Measurements from ENCODE around the gene GABBR2.

GABBR2 gene

DNA sequence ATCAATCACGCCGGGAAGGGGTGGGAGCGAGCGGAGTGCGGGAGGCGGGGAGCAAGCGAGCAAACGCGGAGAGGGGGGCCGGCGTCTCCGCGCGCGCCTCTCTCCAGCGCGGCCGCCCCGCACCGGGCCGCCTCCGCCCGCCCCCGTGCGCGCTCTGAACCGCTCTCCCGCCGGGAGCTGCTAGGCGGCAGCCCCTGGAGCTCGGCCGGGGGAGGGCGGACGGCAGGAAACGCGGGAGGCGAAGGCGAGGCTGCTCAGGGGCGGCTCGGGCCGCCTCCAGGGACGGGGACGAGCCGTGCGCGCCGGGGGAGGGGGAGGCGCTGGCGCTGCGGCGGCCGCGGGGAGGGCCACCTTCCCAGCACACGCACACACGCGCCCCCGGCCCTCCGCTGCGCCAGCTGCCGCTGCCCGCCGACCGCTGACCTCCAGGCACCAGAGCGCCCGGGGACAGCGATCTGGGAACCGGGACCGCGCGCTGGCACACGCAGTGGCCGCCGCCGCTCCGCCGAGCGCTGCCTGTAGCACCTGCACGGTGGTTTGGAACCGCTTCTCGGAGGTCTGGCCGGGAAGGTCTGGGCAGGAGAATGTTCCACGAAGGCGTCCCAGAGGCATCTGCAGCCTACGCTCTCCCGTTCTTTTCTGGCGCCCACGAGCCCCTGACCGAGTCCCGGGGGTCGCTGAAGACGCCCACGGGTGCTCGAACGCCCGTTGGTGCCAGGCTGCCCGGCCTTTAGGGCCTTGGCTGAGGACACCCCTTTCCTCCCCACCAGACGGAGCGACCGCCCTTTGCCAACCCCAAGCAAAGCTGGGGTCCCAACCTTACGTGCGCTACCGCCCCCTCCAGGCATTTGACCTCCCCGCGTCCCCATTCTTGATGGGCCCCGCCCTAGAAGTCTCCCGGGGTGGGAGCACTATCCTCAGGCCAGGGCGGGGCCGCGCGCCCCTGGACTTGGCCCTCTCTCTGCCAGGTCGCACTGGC is at the start of gene GABBR2:
Gene GABBR2, minus strand, starts transcription at position 3 of the 979 bp plus-strand sequence. CDS start 198 bp downstream, outside the sequence.
- no peak for DNase-seq (ENCODE audit: low spot score)

DNA sequence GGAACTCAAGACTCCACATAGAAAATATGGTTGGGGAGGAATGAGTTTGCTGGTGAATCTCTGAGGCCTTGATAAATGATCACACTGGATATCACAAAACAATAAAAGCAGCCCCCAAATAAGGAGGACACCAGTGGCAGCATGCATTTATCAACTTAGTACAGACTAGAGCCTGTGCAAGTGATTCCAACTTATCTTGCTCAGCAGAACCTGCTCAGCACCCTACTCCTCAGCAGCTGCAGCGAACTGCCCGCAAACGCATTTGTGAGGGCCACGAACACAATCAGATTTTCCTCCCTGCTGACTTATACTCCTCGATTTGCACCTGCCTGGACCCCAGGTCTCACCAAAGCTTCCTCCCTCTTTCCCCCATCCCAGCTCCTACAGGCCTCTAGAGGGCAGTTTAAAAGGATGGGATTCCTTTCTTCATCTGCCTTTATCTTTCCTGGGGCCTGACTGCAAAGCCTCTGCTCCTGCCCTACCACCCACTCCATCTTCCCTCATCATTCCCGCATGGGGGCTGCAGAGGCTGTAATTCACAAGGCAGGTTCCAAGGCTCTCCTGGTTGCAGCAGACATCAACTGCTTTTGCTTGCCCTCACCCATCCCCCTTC is 46.4 kb upstream of the GABBR2 start:
- DNase-seq (ENCODE audit: low spot score), result no peak

DNA sequence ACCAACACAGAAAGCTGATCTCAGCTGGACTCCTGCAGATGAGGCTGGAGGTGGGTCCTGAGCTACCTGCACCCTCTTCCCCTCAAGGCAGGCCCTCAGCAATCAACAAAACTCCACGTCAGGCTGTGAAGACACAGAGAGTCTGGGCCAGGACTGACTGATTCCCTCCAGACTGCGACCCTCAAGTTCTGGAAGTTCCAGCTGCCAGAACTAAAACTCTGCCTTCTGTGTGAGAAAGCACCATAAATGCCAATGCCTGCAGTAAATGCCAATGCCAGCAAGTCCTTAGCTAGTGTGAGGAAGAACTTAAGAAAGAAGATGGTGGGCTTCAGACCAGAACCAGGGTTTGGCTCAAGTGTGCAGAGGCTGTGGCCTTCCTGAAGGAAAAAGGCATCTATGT is 42.5 kb upstream of the GABBR2 start:
- DNase-seq (ENCODE audit: low spot score), result no peak

DNA sequence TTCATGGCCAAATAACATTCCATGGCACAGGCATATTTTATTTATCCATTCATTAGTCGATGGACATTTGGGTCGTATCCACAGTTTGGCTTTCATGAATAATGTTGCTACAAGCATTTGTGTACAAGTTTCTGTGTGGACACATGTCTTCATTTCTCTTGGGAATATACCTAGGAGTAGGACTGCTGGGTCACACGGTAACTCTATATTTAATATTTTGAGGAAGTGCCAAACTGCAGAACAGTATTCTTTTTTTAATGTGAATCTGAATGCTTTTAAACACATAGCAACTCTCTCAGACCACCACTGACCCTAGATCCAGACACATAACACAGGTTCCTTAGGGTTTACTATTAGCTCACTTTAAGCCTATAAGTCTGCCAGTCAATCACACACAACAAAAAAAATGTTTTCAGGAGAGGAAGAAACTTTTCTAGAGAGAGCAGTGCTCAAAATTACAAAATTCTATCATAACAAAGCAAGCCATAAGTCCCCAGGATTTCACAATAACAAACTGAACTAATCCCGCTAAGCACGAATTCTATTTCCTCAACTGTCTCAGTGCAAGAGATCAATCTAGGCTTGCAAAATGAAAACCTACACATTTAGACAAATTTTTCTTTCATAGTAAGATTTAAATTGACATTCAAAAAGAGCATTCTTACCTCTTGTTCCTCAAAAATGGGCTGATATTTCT is 41.8 kb upstream of the GABBR2 start:
- no peak for DNase-seq (ENCODE audit: low spot score)

DNA sequence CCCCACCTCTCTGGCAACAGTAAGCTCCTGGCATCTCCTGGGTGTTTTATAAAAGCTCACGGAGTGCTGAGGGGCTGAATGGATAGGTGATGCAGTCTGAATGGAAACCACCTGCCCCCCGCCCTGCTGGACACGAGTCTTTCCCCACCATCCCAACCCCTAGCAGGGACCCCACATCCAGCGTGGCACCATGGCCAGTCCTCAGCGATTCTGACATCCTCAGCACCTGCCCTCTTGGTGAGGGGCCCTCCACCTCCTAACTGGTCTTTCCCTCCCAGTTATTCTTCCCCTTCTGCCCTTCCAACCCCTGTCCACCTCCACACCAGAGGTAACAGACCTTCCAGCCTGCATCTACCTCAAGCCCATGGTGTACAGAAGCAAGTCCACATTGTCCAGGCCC is 38.7 kb upstream of the GABBR2 start:
- DNase-seq (ENCODE audit: low spot score), result no peak

DNA sequence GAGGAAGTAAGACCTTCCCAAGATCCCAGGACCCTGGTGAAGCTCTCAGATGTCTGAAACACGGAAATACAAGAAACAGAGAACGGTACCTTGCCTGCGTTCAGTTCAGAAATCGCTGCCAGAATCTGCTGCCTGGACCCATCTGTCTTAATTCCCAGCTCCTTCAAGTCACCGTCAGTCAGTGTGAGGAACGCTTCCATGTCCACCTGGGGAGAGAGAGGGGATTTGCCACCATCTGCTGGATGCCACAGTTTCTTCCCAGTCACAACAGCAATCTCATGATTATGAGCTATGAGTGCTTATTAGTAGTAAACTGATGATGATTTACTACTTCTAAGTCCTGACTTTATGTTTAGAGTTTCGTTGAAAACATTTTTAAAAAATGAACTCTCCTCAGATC is 36.7 kb upstream of the GABBR2 start:
- no peak for DNase-seq (ENCODE audit: low spot score)

DNA sequence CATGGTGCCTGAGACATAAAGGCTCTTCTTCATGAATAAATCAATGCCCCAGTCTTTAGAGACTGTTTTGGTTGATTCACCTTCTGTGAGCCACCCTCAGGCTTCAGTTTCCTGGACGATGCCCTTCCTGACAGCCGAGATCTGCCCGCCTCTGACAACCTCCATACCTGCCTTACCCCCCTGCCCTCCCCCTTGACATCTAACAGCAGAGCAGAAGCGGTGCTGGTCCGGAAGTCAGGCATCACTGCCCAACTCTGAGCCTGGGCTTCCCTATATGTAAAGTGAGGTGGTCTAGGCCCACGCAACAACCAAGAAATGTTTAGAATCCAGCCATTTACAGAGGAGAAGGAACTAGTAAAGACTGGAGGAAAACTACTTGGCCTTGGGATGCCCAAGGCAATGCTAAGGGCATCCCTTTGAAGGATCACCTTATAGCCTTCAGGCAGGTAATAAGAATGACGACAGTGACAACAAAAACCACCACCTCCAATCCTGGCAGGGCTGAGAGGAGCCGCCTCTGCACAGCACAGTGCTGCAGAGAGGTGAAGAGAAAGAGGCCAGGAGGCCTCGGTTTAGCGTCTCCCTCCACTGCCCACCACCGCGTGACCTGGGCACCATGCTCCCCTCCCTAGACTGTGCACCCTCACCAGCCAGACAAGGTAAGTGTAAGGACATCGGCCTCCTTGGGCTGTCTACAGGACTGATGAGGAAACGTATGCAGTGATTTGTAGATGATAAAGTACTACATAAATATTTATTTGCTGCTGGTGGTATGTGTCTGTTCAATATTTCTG is 35.3 kb upstream of the GABBR2 start:
- no peak for DNase-seq (ENCODE audit: low spot score)

DNA sequence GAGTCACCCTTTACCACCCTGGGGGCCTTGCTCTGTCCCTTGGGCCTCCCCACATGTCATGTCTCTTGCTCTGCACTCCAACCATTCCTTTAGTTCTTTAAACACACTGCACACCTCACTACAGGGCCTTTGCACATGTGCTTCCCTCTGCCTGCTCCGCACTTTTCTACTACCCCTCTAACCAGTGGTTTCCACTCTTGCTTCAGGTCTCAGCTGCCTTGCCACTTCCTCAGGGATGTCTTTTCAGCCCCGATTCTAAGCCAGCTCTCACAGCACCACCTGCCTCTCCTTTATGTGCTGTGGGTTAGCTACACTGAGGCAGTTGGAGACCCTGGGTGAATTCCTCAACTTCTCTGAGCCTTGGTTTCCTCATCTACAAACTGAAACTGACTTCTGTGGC is 34.6 kb upstream of the GABBR2 start:
- DNase-seq (ENCODE audit: low spot score), result no peak

DNA sequence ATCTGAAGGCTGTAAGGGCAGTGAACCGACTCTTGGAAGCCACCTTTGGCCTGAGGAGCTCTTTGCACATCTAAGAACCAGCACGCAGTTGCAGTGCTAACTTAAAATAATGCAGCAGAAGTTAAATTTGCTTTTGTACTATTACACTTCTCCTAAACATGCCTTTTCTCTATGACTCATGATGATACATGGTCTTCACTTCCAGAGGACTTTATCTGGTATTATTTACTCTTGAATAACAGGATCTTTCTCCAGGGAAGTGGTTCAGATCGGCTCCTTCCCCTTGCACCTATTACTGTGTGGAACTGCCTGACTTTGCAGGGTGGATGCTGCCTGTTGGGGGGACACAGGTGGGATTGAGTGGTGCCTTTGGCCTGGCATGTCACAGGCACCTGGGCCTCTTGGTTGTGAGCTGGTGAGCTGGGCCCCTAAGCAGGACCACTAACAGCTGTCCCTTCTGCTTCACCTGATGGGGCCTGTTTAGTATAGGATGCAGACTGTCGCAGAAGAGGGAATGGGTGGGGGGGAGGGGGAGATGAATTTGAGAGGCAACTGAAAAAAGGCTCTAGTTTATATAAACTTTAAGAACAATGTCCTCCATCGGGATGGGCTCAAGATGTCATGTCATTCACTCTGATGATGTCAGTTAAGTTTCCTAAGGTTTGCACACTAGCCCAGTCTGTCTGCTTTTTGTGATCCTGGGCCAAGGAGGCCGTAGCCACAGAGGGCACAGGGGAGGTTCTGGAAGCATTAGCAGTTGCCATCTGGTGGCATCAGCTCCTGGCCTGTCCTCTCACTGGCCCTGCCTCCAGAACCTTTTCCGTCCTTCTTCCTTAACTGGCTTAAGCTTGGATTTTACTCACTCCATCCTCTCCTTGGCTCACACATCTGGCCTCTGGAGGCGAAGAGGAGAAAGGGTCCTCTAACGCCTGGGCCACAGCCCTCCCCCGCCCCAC is 33.9 kb upstream of the GABBR2 start:
- no peak for DNase-seq (ENCODE audit: low spot score)

DNA sequence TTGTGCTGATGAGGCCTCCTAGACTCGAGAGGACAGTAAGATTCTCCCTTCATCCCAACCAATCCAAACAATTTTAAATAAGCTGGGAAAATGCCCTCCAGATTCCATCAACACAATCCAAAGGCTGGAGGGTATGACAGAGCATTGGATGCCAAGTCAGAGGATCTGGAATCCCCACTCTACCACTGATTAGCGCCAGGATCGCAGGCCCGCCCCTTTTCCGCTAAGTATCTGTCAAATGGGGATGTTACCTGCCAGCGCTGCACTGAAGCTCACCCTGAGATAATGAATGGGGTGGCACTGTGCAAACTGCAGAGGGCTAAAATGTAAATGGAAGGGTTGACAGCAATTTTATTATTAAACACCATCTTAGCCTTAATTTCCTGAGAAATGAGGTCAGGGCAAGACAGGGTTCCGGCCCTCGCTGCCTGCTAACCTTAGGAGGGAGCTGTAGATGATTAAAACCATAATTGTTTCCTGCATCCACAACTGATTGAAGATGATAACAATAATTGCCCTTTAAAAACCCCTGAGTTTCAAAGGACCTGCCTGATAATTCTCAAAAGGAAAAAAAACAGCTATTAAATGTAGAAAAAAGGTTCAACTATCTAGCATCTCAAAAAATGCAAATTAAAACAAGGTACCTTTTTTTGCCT is 31.6 kb upstream of the GABBR2 start:
- no peak for DNase-seq (ENCODE audit: low spot score)

DNA sequence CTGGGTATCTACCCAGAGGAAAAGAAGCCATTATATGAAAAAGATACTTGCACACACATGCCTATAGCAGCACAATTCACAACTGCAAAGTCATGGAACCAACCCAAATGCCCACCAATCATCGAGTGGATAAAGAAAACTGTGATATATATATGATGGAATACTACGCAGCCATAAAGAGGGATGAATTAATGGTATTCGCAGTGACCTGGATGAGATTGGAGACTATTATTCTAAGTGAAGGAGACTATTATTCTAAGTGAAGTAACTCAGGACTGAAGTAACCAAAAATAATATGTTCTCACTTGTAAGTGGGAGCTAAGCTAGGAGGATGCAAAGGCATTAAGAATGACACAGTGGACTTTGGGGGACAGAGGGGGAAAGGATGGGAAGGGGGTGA is 30.0 kb upstream of the GABBR2 start:
- no peak for DNase-seq (ENCODE audit: low spot score)

DNA sequence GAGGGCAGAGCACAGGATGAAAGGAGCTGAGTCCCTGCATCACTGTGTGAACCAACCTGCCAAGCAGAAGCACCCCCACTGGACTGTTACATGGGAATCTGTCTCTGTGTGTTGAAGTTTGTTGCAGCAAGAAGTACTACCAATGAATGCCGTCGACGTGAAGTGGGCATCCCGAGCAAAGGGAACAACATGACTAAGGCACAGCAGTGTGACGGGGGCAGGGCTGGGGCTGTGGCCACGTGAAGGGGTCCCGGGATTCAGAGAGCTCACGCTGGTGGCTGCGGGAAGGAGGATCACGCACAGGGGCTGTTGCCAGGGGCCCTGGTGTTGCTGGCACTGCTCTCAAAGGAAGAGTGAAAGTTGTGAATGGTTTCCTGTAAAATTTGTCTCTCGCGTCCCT is 27.5 kb upstream of the GABBR2 start:
- no peak for DNase-seq (ENCODE audit: low spot score)

DNA sequence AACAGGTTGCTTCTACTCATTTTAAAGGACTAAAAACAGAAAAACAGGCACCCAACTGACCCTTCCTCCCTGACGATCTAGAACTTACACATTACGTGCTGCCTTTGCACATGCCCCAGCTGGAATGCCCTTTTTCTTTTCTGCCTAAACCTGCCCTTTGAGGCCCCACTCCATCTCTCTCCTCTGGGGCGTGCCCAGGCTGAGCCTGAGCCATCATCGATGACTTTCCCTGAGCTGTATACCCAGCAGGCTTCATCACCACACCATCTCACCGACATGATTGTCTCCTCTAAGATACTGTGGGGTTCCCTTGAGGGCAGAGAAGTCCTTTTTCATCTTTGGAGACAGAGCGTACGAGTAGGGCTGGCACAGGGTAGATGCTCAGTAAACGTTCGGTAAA is 24.1 kb upstream of the GABBR2 start:
- no peak for DNase-seq (ENCODE audit: low spot score)

DNA sequence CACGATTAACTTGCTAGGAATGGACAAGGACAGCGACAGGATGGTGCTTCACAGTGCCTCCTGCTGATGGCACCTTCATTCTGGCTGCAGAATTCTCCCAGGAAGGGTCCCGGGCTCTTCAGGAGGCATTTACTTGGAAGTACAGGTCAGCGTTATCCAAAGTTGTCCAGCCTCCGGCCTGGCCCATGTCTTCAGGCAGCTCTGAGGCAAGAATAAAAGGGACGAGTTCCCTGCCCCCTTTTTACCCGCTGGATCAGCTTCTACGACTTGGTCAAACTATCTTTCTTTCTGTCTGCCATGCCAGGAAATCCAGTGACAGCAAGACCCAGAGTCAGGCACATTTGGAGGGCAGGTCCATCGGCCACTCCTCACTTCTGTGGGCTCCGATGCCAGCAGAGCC is 23.4 kb upstream of the GABBR2 start:
- DNase-seq (ENCODE audit: low spot score), result no peak

DNA sequence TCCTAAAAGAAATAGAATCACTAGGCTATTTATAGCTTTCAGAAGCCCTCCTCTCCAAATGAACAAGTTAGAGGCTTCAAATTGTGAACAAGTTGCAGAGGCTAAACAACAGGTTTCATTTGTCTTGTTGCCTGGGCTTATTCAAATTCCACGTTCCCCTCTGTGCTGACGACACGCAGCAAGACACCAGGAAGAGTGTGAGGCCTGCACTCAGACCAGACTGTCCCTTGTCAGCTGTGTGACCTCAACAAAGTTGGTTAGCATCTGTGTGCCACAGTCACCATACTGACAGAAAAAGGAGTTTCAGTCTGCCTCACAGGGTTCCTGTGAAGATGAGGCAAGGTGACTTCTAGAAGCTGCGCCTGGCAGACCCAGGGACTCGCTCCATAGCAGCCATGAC is 22.1 kb upstream of the GABBR2 start:
- DNase-seq (ENCODE audit: low spot score), result no peak

DNA sequence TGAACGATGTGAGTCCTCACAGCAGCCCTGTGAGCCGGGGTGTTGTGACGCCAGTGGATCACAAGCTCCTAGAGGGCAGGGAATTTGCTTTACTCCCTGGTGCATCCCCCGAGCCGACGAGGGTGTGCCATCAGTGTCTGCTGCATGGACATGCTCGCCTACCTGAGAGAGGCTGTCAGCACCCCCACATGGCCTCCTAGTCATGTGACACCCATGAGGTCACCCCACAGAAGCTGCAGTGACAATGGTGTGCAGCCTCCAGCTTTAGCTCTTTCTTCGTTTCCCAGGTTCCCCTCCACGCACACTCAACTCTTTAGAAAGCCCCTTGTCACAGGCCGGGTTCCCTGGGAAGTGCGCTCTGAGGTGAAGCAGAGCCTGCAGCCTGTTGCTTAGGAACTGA is 19.8 kb upstream of the GABBR2 start:
- DNase-seq (ENCODE audit: low spot score), result no peak

DNA sequence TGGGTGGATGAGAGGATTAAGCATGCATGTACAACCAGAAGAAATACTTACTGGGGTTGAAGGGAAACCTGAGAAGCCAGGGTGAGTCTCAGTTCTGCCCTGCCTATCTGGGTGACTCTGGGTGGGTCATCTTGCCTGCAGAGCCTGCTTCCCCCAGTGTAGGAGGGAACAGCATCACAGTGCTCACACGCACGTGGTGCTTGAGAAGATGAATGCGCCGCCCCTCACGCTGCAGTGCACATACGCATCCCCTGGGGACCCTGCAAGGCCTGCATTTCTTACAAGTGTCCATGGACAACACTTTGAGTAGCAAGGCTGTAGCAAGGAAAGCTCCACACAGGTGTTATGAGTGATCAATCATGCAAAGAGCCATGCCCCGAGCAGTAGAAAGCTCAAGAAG is 18.7 kb upstream of the GABBR2 start:
- no peak for DNase-seq (ENCODE audit: low spot score)

DNA sequence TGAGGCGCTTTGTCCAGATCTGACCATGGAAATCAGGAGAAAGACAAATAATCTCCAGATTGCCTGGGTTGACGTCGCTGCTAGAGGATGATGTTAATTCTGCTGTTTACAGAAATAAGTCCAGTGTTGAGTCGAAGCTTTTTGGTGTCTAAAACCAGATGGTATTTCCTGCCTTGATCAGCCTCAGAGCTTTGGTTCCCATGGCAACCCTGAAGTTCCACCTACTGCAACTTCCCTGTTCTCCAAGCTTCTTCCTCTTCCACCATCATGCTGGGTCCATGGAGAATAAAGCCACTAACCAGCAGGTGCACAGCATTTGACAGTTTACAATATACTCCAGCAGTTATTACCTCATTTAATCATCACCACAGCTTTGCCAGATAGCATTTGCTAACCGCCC is 18.0 kb upstream of the GABBR2 start:
- peak; percentile 67 for DNase-seq (ENCODE audit: low spot score)

DNA sequence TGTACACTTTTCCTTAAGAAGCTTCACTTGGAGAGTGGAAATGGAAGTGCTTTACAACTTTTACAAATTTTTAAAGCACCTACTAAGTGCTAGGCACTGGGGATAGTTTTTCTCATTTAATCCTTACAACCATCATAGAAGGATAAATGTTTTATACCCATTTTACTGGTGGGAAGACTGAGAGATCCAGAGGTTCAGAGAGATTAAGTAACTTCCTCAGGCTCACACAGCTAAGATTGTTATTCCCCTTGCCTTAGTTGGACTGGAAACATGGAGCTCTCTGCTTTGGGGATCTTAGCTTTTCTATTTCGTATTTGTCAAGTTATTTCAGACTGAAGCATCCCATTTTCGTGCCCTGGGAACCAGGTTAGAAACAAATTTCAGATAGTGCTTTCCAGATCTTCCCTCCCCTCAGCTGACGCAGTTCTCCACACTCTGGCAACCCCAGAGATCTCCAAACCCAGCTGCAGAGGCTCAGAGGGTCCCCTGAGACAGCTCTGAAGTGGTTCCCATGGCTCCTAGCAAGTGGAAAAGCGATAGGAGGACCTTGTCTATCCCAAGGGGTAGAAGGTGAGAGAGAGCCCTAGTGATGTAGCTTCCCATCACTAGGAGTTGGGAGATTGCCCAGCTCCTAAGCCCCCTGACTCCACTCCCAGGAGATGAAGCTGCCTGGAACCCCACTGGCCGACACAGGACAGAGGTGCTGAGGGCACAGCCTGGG is 16.2 kb upstream of the GABBR2 start:
- DNase-seq (ENCODE audit: low spot score), result no peak

DNA sequence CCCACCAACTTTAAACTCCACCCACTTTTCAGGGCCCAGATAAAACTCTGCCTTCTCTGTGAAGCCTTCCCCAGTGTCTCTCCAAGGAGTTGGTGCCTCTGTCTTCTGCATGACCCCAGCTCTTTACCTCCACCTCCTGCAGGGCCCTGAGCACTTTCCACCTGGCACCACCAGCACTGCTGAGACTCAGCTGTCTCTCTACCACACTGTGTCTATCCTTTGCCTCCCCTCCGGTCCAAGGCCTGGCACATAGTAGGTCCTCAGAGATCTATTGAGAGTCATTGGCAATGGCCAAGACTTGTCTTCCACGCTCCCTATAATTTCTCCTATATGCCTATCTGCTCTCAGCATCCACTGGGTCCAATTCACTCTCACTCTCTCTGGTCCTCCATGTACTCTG is 12.9 kb upstream of the GABBR2 start:
- no peak for DNase-seq (ENCODE audit: low spot score)

Data from pons (tissue), 1 donor.